GM19025 (cell line): Measurements from ENCODE around the gene SLC39A13.

Source experiments
- ATAC-seq: cut with Tn5 transposase; IDR thresholded peaks from one replicate; pipeline ENCODE4 v1.9.1; 2021; ENCODE audit warnings: mild to moderate bottlenecking, low read depth, moderate library complexity; ENCODE audit not compliant: unreplicated experiment

The SLC39A13 gene

GRCh38 chr11:47418454-47419259 is 10.3 kb downstream of the SLC39A13 start:
- ATAC-seq, result no peak

GRCh38 chr11:47425611-47426010 is 17.2 kb downstream of the SLC39A13 start:
- no peak for ATAC-seq

GRCh38 chr11:47426062-47426956 is 17.9 kb downstream of the SLC39A13 start, which contains the start of gene PSMC3:
Gene PSMC3 (minus strand): TSS chr11:47426439. CDS start chr11:47426279, 160 bp downstream.
- peak; percentile 94 for ATAC-seq

GRCh38 chr11:47430524-47430923 is 22.1 kb downstream of the SLC39A13 start:
- ATAC-seq, result no peak

GRCh38 chr11:47431356-47432083 is 23.1 kb downstream of the SLC39A13 start:
- no peak for ATAC-seq

- ATAC-seq, result no peak
Observed at GRCh38 chr11:47433157-47433556, 24.8 kb downstream of the SLC39A13 start.

- ATAC-seq, result no peak
Observed at GRCh38 chr11:47434011-47434786, 25.8 kb downstream of the SLC39A13 start.

GRCh38 chr11:47435687-47436086 is 27.3 kb downstream of the SLC39A13 start:
- no peak for ATAC-seq

GRCh38 chr11:47436726-47437125 is 28.3 kb downstream of the SLC39A13 start:
- ATAC-seq, result no peak

GRCh38 chr11:47437218-47437745 is 28.9 kb downstream of the SLC39A13 start:
- ATAC-seq, result no peak

GRCh38 chr11:47437746-47438418 is 29.5 kb downstream of the SLC39A13 start:
- no peak for ATAC-seq

GRCh38 chr11:47438721-47439120 is 30.3 kb downstream of the SLC39A13 start:
- ATAC-seq, result no peak

- ATAC-seq, result no peak
Observed at GRCh38 chr11:47440054-47440476, 31.7 kb downstream of the SLC39A13 start.

- no peak for ATAC-seq
Observed at GRCh38 chr11:47441421-47441820, 33.0 kb downstream of the SLC39A13 start.

GRCh38 chr11:47442514-47442913 is 34.1 kb downstream of the SLC39A13 start:
- ATAC-seq, result no peak

GRCh38 chr11:47443028-47443700 is 34.8 kb downstream of the SLC39A13 start:
- ATAC-seq, result no peak

- no peak for ATAC-seq
Observed at GRCh38 chr11:47443817-47444216, 35.4 kb downstream of the SLC39A13 start.

- ATAC-seq, result no peak
Observed at GRCh38 chr11:47445840-47446239, 37.5 kb downstream of the SLC39A13 start.

GRCh38 chr11:47446833-47447232 is 38.4 kb downstream of the SLC39A13 start:
- no peak for ATAC-seq
